Loucy (cell line): ENCODE data around the gene ANK3.

ENCODE experiments used
- H2AFZ ChIP-seq: fragments of 200-600 bp; sonication (generic); 2 replicates; pipeline ENCODE4 v1.6.0; 2016; ENCODE audit warnings: antibody characterized with exemption, mild to moderate bottlenecking, low read length, moderate library complexity
- H3F3A ChIP-seq: fragments of 200-600 bp; 2 replicates; pipeline ENCODE4 v1.6.0; 2016; ENCODE audit warnings: antibody characterized with exemption, low read depth, mild to moderate bottlenecking
- H3K27me3 ChIP-seq: fragments of 200-600 bp; sonication (generic); 2 replicates; pipeline ENCODE4 v1.6.1; 2014; ENCODE audit warnings: low read length, mild to moderate bottlenecking; ENCODE audit not compliant: insufficient read depth, poor library complexity, severe bottlenecking
- H3K36me3 ChIP-seq: fragments of 200-600 bp; sonication (generic); 2 replicates; pipeline ENCODE4 v1.6.1; 2016; ENCODE audit warnings: low read length; ENCODE audit not compliant: insufficient read depth
- H3K4me1 ChIP-seq: fragments of 200-600 bp; sonication (generic); 2 replicates; pipeline ENCODE4 v1.5.1; 2014; ENCODE audit warnings: low read length, mild to moderate bottlenecking; ENCODE audit not compliant: insufficient read depth, poor library complexity, severe bottlenecking
- H3K4me2 ChIP-seq: fragments of 200-600 bp; sonication (generic); 2 replicates; pipeline ENCODE4 v1.6.0; 2014; ENCODE audit warnings: antibody characterized with exemption, low read length, low read depth, mild to moderate bottlenecking; ENCODE audit not compliant: poor library complexity, severe bottlenecking
- H3K4me3 ChIP-seq: fragments of 200-600 bp; sonication (generic); 2 replicates; pipeline ENCODE4 v1.5.1; 2014; ENCODE audit warnings: low read length, mild to moderate bottlenecking, mixed read lengths; ENCODE audit not compliant: poor library complexity, severe bottlenecking
- H3K79me2 ChIP-seq: fragments of 200-600 bp; sonication (generic); 2 replicates; pipeline ENCODE4 v1.6.1; 2014; ENCODE audit warnings: low read length; ENCODE audit not compliant: insufficient read depth
- H3K9ac ChIP-seq: fragments of 200-600 bp; sonication (generic); 2 replicates; pipeline ENCODE4 v1.6.0; 2014; ENCODE audit warnings: mild to moderate bottlenecking, low read depth, low read length, moderate library complexity; ENCODE audit not compliant: poor library complexity, severe bottlenecking
- H3K9me2 ChIP-seq: fragments of 200-600 bp; sonication (generic); replicated peaks from 2 replicates; pipeline ENCODE4 v1.6.1; 2016; ENCODE audit warnings: low read depth, low read length, mixed read lengths
- H3K9me3 ChIP-seq: fragments of 200-600 bp; sonication (generic); 2 replicates; pipeline ENCODE4 v1.6.1; 2014; ENCODE audit warnings: mild to moderate bottlenecking, antibody characterized with exemption, low read length, low read depth; ENCODE audit not compliant: insufficient read depth
- H4K20me1 ChIP-seq: fragments of 200-600 bp; sonication (generic); 2 replicates; pipeline ENCODE4 v1.6.0; 2014; ENCODE audit warnings: antibody characterized with exemption, low read length, mild to moderate bottlenecking; ENCODE audit not compliant: insufficient read depth, poor library complexity, severe bottlenecking
- EZH2phosphoT487 ChIP-seq: fragments of 200-600 bp; IDR thresholded peaks from 2 replicates; pipeline ENCODE4 v1.6.1; 2018; ENCODE audit warnings: antibody characterized with exemption, mild to moderate bottlenecking, moderate library complexity, borderline replicate concordance
- TF ChIP-seq, protein P1 (sequence below): fragments of 200-600 bp; sonication (generic); conservative IDR thresholded peaks from 2 replicates; pipeline ENCODE4 v1.5.1; 2014; ENCODE audit warnings: mild to moderate bottlenecking, antibody characterized with exemption, low read length

The ANK3 gene

DNA sequence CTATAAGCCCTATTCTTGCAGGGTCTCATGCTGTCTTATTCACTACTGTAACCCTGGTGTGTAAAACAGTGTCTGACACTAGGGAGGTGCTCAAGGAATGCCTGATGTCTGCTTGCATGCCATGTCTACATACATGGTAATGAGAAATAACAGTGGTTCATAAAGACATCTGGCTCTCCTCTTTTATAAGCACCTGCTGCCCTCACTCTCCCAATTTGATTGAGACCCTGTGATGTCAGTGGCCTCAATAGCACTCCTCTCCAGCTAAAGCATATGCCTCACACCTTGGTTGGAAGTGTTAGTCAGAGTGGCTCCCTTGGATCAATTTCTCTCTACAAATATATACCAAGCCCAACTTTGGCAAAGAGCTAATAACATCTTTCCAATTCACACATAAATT is 30.6 kb downstream of the ANK3 start:
- no peak overlapping the region for H3K4me3 ChIP-seq
- no peak overlapping the region for H3K4me2 ChIP-seq
- H3K79me2 ChIP-seq = no peaks in the 10 kb centered on the region

DNA sequence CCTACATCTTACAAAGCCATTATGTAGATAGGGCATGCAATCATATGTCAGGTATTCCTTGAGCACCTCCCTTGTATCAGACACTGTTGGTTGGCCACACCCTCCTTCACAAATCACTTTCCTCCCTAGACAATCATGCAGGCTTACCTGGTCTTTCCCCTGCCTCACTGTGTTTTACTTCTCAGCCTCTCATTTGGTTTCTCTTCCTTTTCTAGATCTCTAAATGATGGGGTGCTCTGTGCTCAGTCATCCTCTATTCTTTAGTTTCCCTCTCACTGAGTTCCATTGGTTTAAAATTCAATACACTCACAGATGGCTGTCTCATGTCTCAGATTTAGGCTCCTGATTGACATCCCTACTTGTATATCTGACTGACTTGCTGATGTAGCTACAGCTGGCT is 31.4 kb downstream of the ANK3 start:
- no peak overlapping the region for H3K4me2 ChIP-seq
- no peaks in the 10 kb centered on the region for H3K27me3 ChIP-seq
- TF ChIP-seq EZH2phosphoT487 = no peak
- TF ChIP-seq, protein P1, sequence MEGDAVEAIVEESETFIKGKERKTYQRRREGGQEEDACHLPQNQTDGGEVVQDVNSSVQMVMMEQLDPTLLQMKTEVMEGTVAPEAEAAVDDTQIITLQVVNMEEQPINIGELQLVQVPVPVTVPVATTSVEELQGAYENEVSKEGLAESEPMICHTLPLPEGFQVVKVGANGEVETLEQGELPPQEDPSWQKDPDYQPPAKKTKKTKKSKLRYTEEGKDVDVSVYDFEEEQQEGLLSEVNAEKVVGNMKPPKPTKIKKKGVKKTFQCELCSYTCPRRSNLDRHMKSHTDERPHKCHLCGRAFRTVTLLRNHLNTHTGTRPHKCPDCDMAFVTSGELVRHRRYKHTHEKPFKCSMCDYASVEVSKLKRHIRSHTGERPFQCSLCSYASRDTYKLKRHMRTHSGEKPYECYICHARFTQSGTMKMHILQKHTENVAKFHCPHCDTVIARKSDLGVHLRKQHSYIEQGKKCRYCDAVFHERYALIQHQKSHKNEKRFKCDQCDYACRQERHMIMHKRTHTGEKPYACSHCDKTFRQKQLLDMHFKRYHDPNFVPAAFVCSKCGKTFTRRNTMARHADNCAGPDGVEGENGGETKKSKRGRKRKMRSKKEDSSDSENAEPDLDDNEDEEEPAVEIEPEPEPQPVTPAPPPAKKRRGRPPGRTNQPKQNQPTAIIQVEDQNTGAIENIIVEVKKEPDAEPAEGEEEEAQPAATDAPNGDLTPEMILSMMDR = no peak
- H3K4me1 ChIP-seq = no peaks in the 10 kb centered on the region
- no peaks in the 10 kb centered on the region for H3K9me2 ChIP-seq
- no peaks in the 10 kb centered on the region for H3F3A ChIP-seq
- no peaks in the 10 kb centered on the region for H3K9me3 ChIP-seq
- no peaks in the 10 kb centered on the region for H4K20me1 ChIP-seq
- H3K79me2 ChIP-seq = no peaks in the 10 kb centered on the region
- H3K4me3 ChIP-seq = no peak overlapping the region
- no peak overlapping the region for H2AFZ ChIP-seq
- H3K9ac ChIP-seq = no peak overlapping the region
- H3K36me3 ChIP-seq = no peaks in the 10 kb centered on the region

More for the DNA sequence above, 30.6 kb downstream of the ANK3 start:
- H3K36me3 ChIP-seq = no peaks in the 10 kb centered on the region
- no peaks in the 10 kb centered on the region for H3K9me3 ChIP-seq
- no peaks in the 10 kb centered on the region for H3K4me1 ChIP-seq
- no peaks in the 10 kb centered on the region for H4K20me1 ChIP-seq
- H3K9ac ChIP-seq = no peak overlapping the region
- no peaks in the 10 kb centered on the region for H3K9me2 ChIP-seq
- H3K27me3 ChIP-seq = no peaks in the 10 kb centered on the region
- H2AFZ ChIP-seq = no peak overlapping the region
- H3F3A ChIP-seq = no peaks in the 10 kb centered on the region
- TF ChIP-seq, protein P1 = no peak
- no peak for TF ChIP-seq EZH2phosphoT487

DNA sequence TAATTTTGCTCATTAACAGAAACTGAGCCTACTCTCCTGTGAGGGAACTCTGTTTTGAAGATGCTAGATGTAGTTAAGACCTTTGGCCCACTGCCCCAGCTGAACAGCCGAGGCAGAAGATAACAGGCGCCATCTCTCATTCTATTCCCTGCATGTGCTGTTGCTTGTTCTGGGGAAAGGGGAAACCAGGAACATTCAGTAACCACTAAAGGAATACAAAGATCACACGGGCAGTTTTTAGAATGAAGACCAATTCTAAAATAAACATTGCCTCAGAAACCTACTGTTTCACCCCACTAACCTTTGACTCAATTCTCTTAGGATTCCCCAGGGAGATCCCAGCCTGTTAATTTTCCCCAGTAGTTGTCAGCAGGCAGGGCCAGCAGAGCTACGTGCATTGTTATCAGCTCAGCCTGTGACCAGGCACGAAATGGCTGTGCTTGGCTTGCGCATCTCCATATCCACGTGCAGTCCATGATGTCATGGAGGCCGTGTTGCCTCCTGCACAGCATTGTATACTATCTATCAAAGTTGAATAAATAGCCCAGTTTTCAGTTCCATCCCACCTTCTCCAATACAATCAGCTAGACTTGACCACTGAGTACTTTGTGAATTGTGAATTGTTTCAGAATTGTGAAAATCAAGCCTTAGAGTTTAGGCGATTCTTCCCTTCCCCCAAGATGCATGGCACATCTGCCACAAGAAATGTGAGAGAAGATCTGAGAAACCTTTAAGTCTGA is 36.0 kb downstream of the ANK3 start:
- no peaks in the 10 kb centered on the region for H3K36me3 ChIP-seq
- no peaks in the 10 kb centered on the region for H3K79me2 ChIP-seq
- no peaks in the 10 kb centered on the region for H3K9me2 ChIP-seq
- H2AFZ ChIP-seq = no peak overlapping the region
- no peaks in the 10 kb centered on the region for H4K20me1 ChIP-seq
- TF ChIP-seq, protein P1 = no peak
- no peak for TF ChIP-seq EZH2phosphoT487
- no peaks in the 10 kb centered on the region for H3K27me3 ChIP-seq
- H3F3A ChIP-seq = no peaks in the 10 kb centered on the region
- no peak overlapping the region for H3K4me2 ChIP-seq
- no peak overlapping the region for H3K4me3 ChIP-seq
- H3K9ac ChIP-seq = no peak overlapping the region
- no peaks in the 10 kb centered on the region for H3K9me3 ChIP-seq
- H3K4me1 ChIP-seq = no peaks in the 10 kb centered on the region
